Thyroid gland (tissue), 4 donors: ENCODE data around the gene OBSCN. TPM values are rescaled to one million over a fixed set of nuclear protein-coding genes. Genes with fewer than 3 reads are reported as not detected.
A peak's percentile ranks its signal among the peaks of the same experiment; 100 is the strongest.

Experiments used
- DNase-seq, 2 donors: peaks; one replicate each; pipeline ENCODE4 v3.0.0-alpha.2; 2019
- H3K27ac ChIP-seq, 3 donors: fragments of 200-600 bp; sonication (generic); 1 replicate in 2 of 3; 2 replicates in 1 of 3; pipeline ENCODE4 v1.5.1; 2016 to 2019; ENCODE audit warnings: mild to moderate bottlenecking in 1 of 3, moderate library complexity in 1 of 3
- H3K27me3 ChIP-seq: fragments of 200-600 bp; sonication (generic); one replicate; pipeline ENCODE4 v1.5.1; 2019
- H3K36me3 ChIP-seq, 2 donors: fragments of 200-600 bp; sonication (generic); one replicate each; pipeline ENCODE4 v1.5.1; 2016 to 2019
- H3K4me1 ChIP-seq, 2 donors: fragments of 200-600 bp; sonication (generic); one replicate each; pipeline ENCODE4 v1.5.1; 2017 to 2019
- H3K4me3 ChIP-seq, 3 donors: fragments of 200-600 bp; sonication (generic); replicated peaks in 1 of 3; 1 replicate in 2 of 3; 2 replicates in 1 of 3; pipeline ENCODE4 v1.5.1; 2016; ENCODE audit warnings: mild to moderate bottlenecking in 1 of 3
- H3K9me3 ChIP-seq: fragments of 200-600 bp; sonication (generic); one replicate; pipeline ENCODE4 v1.5.1; 2017
- CTCF ChIP-seq, 6 experiments: fragments of 200-600 bp in 3 of 6; fragments of 450-650 bp in 3 of 6; sonication (generic) in 3 of 6; IDR thresholded peaks; one replicate each; pipeline ENCODE4 v1.5.1; 2016 to 2019; ENCODE audit warnings: antibody characterized with exemption in 6 of 6, mild to moderate bottlenecking in 2 of 6, inconsistent platforms in 1 of 6, moderate library complexity in 1 of 6
- POLR2A ChIP-seq, 2 donors: fragments of 450-650 bp; IDR thresholded peaks; one replicate each; pipeline ENCODE4 v1.6.1; 2017; ENCODE audit warnings: antibody characterized with exemption in 2 of 2, mild to moderate bottlenecking in 2 of 2, moderate library complexity in 1 of 2
- whole genome bisulfite sequencing, 2 donors: methylation state at CpG; one replicate each; pipeline ENCODE4 v1.1.5; 2017; 5-methylcytosine and 5-hydroxymethylcytosine counted together
- intact Hi-C: fragments of 100-400 bp; cut with DNase I; formaldehyde crosslinking; loops from one replicate; pipeline ENCODE4 v1.15.1; 2023
- total RNA-seq, 4 donors: library from RNA; depleted of rRNA; stranded (reverse); fragments of >200 nt; gene quantifications; one replicate each; pipeline ENCODE4 v1.2.3, GENCODE V29; 2016

The OBSCN gene
- total RNA-seq, 4 donors from 2014 or later: 24.0 to 35.1 (median 31.5) TPM

GRCh38 chr1:228364706-228365213 lies 156.9 kb downstream of the OBSCN start:
- Histone ChIP-seq H3K36me3 (no peaks in the 10 kb centered on the region), H3K27me3 (no peaks in the 10 kb centered on the region), H3K4me1 (peaks cover 0 to 5% of the 10 kb centered on the region in 2 donors), H3K9me3 (no peaks in the 10 kb centered on the region), H3K4me3 (no peak overlapping the region), H3K27ac (no peak overlapping the region)
- TF ChIP-seq POLR2A (IDR thresholded peaks at IDR 0.05) (no peak), CTCF (IDR thresholded peaks at IDR 0.05) (no peak)
- 65 to 73% methylated on average over 9 to 12 of the region's 19 CpGs for WGBS, 2 donors
- DNase-seq: peak in 1 of 2 donors; percentile 2
- intact Hi-C loops: no loop called here

DNA sequence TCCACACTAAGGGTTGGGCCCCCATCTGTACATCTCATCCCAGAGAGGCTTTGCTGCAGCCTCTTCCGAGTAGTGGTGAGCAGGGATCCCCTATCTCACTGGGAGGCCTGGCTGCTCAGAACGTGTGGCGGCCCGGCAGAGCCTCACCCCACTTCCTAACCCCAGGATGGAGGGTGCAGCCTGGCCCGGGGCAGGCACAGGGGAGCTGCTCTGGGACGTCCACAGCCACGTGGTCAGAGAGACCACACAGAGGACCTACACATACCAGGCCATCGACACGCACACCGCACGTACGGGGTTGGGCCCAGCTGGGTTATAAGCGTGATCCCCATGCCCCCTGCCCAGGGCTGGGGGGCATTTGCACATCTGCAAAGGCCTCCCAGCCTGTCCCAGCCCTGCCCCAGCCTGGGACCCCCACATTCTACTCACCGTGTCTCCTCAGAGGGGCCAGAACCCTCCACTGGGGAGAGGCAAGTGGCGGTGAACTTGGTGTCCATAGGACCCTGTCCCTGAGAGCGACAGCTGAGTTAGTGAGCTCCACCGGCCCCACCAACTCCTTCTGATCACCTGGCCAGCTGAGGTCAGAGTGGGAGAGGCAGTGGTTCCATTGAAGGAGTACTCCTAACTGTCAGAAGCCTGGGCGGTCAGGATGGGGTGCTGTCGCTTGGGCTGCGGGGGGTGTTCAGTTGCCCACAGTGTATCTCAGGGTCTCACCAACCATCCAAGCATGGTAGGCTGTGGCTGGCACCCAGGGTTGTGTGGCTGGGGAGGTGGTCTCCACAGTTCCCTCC lies 157.6 kb downstream of the OBSCN start:
- WGBS, 2 donors: 76 to 80% methylated on average over 12 to 17 of the region's 20 CpGs
- H3K4me1 ChIP-seq: peaks cover 0 to 5% of the 10 kb centered on the region in 2 donors
- DNase-seq: peak in 1 of 2 donors; percentile 1
- TF ChIP-seq CTCF (IDR thresholded peaks at IDR 0.05) (no peak), POLR2A (IDR thresholded peaks at IDR 0.05) (no peak)
- no peak overlapping the region for H3K4me3 ChIP-seq
- H3K27me3 ChIP-seq: no peaks in the 10 kb centered on the region
- intact Hi-C loops: no loop called here
- no peaks in the 10 kb centered on the region for H3K36me3 ChIP-seq
- H3K27ac ChIP-seq: no peak overlapping the region
- no peaks in the 10 kb centered on the region for H3K9me3 ChIP-seq

GRCh38 chr1:228366062-228366865 lies 158.4 kb downstream of the OBSCN start:
- no peak for TF ChIP-seq POLR2A (IDR thresholded peaks at IDR 0.05)
- no peaks in the 10 kb centered on the region for H3K9me3 ChIP-seq
- no peak overlapping the region for H3K27ac ChIP-seq
- H3K4me1 ChIP-seq: peaks cover 0 to 8% of the 10 kb centered on the region in 2 donors
- intact Hi-C loops: no loop called here
- H3K4me3 ChIP-seq: no peak overlapping the region
- H3K36me3 ChIP-seq: no peaks in the 10 kb centered on the region
- no peak for DNase-seq
- WGBS, 2 donors: 60 to 93% methylated on average over 1 to 12 of the region's 23 CpGs
- no peaks in the 10 kb centered on the region for H3K27me3 ChIP-seq

DNA sequence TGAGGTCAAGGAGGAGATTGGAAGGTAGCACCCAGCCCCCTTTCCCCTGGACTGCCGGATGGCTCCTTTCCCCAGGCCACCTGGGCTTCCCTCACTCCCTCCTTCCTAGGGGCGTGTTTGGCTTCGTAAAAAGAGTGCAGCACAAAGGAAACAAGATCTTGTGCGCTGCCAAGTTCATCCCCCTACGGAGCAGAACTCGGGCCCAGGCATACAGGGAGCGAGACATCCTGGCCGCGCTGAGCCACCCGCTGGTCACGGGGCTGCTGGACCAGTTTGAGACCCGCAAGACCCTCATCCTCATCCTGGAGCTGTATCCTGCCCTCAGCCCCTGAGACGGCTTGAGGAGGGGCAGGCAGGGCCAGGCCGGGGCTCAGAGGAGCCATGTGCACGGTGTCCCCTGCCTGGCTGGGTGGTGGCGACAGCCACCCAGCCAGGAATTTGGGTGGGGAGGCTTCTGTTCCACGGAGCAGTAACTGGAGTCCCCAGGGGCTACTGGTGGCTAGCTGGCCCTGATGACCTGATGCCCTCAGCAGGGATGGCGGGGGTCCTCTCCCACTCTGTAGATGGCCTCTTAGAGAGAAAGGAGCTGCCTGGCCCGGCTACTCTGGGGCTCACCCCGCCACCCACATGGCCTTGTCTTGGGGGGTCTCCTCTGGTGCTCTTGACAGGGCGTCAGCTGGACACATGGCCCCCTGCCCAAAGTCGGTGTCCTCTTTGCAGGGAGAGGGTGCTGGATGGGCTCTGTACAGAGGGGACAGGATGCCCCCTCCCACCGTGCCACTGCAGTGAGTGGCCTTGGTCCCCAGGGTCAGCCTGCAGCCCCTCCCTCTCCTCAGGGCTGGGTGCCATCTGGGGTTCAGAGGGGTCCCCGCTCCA lies 159.3 kb downstream of the OBSCN start:
- H3K27ac ChIP-seq: no peak overlapping the region
- DNase-seq: peak; percentile 8 to 27
- intact Hi-C loops: no loop called here
- H3K4me1 ChIP-seq: peaks cover 5 to 16% of the 10 kb centered on the region in 2 donors
- H3K36me3 ChIP-seq: no peaks in the 10 kb centered on the region
- TF ChIP-seq CTCF (IDR thresholded peaks at IDR 0.05) (no peak), POLR2A (IDR thresholded peaks at IDR 0.05) (no peak)
- WGBS, 2 donors: 42 to 46% methylated on average over 10 to 15 of the region's 24 CpGs
- no peak overlapping the region for H3K4me3 ChIP-seq
- no peaks in the 10 kb centered on the region for H3K9me3 ChIP-seq
- H3K27me3 ChIP-seq: no peaks in the 10 kb centered on the region
